Activated CD4-positive, alpha-beta T cell treated with anti-CD3 and anti-CD28 coated beads, Interleukin-2, amount 10 ng/mL, durations not matched to agents 24 days and 14 days (primary cell): ENCODE measurements around the gene OTOGL. TPM values are rescaled to one million over a fixed set of nuclear protein-coding genes. Genes with fewer than 3 reads are reported as not detected.

Experiments used
- DNase-seq: peaks from one replicate; pipeline ENCODE4 v3.0.0; 2022
- H3K27ac Mint-ChIP-seq: one replicate; pipeline ENCODE4 v1.8.0; 2022; ENCODE audit warnings: mild to moderate bottlenecking, mixed read lengths
- H3K27me3 Mint-ChIP-seq: one replicate; pipeline ENCODE4 v1.8.0; 2022; ENCODE audit warnings: mixed read lengths
- H3K36me3 Mint-ChIP-seq: one replicate; pipeline ENCODE4 v1.8.0; 2022; ENCODE audit warnings: low read depth, mild to moderate bottlenecking, mixed read lengths
- H3K4me1 Mint-ChIP-seq: one replicate; pipeline ENCODE4 v1.8.0; 2021; ENCODE audit warnings: mixed read lengths
- H3K4me3 Mint-ChIP-seq: one replicate; pipeline ENCODE4 v1.8.0; 2022; ENCODE audit warnings: mild to moderate bottlenecking, moderate library complexity, mixed read lengths
- H3K9me3 Mint-ChIP-seq: one replicate; pipeline ENCODE4 v1.8.0; 2021; ENCODE audit warnings: mixed read lengths
- intact Hi-C: fragments of 100-400 bp; cut with micrococcal nuclease; formaldehyde crosslinking; loops from one replicate; pipeline ENCODE4 v1.15.1; 2023
- total RNA-seq: library from RNA; stranded (reverse); gene quantifications from 2 replicates; pipeline ENCODE4 v1.2.3, GENCODE V29; 2022

Gene OTOGL
- total RNA-seq, 1 donor from 2014 or later = not detected

DNA sequence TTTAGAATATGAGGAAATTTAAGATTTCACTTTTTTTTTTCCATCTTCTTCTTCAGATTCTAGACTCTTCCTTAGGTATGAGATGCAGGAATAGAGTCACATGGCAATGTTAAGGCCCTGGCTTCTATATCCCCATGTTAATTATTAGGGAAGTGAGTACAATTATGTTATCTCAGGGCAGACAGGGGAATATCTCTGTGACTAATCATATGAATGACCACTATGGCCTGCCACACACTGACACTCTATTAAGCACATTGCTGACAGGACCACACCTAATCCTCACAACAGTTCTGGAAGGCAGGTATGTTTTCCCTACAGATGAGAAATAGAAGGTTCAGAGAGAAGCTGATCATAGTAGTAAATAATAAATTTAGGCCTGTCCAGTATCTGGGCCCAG lies 275.3 kb downstream of the OTOGL start:
- intact Hi-C loops = no loop called here
- Mint-ChIP-seq H3K27me3 (no peaks in the 10 kb centered on the region), H3K4me3 (no peak overlapping the region), H3K36me3 (no peaks in the 10 kb centered on the region), H3K27ac (no peak overlapping the region), H3K4me1 (no peaks in the 10 kb centered on the region), H3K9me3 (no peaks in the 10 kb centered on the region)
- no peak for DNase-seq

DNA sequence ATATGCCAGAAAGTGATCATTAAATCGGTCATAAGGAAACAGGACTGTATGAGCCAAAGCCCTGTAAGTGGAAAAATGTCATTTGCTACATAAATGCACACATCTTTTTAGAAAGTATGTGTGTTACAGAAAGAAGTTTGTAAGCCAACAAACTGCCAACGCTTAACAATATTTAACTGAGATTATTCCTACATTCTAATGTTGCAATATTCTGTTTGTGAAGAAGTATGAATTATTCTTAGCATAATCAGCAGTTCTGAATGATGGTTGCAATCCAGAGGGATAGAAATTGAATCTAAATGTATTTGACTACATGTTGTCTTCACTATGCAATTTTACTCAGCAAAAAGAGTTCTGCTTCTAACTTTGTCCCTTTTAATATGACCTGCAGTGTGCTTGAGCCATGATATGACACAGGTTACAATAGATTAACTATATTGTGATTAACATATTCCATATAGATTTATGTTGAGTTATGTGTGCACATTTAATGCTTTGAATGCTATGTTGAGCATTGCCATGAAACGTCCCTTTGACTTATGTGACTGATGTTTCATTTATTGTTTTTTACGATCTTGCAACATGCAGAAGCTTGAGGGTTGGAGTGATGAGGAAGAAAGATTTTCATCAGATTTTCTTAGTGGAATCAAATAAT lies 277.9 kb downstream of the OTOGL start:
- no peak for DNase-seq
- Mint-ChIP-seq H3K36me3 (no peaks in the 10 kb centered on the region), H3K4me3 (no peak overlapping the region), H3K27me3 (no peaks in the 10 kb centered on the region), H3K4me1 (no peaks in the 10 kb centered on the region), H3K27ac (no peak overlapping the region), H3K9me3 (no peaks in the 10 kb centered on the region)
- intact Hi-C loops = no loop called here

DNA sequence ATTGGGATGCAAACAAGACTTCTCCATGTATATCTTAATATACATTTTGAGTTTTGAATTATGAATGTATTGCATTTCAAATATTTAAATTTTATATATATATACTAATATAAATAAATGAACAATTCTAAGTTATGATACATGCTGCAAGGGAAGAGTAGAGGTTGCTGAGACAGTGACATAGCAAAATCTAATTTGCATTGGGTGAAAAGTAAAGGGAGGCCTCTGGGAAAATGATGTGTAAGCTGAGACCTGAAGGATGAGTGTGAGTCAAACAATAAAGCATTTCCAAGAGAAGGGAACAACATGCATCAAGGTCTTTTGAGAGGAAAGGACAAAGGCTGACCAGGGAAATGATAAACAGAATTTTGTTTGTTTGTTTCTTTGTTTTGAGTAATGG lies 281.8 kb downstream of the OTOGL start:
- no peak for DNase-seq
- Mint-ChIP-seq H3K4me3 (no peak overlapping the region), H3K27ac (no peak overlapping the region), H3K9me3 (no peaks in the 10 kb centered on the region), H3K27me3 (no peaks in the 10 kb centered on the region), H3K4me1 (no peaks in the 10 kb centered on the region), H3K36me3 (no peaks in the 10 kb centered on the region)
- intact Hi-C loops = no loop called here

DNA sequence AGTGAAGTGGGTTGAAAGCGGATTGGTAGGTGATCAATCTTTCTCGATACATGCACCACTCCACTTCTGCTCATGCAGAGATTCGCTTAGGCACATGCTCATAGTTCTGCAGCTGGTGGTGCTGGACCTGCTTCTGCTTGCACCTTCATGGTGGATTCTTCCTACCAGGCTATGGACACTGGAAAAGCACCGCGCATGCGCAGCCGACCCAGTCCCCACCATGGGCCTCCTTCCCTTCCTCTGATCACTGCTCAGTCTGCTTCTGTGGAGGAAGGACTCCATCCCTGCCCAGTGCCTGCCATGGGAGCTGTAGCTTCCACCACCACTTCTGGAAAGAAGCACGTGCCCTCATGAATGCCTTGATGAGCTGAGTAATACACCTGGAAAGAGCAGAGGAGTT lies 282.9 kb downstream of the OTOGL start:
- no peak for DNase-seq

DNA sequence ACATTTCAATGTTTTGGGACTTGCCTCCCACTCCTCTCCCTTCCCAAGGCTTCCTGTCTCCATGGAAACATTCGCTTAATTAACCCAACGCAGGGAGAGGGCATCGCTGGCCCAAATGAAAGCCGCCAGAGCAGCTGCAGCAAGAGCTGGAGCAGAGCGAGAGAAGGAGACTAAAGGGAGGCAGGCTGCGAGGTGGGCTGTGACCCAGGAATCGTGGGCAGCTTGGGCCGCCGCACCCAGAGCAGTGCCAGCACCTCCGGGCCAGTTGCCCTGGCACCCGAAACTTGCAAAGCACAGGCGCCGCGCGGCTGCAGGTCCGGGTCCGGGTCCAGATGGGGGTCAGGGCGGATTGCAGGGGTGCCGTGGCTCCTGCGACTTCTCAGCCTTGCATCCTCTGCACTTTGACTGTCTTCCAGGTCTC lies 301.2 kb downstream of the OTOGL start:
- H3K27me3 Mint-ChIP-seq = peaks cover 7% of the 10 kb centered on the region
- intact Hi-C loops = no loop called here

More for the DNA sequence above, 282.9 kb downstream of the OTOGL start:
- intact Hi-C loops = no loop called here
- Mint-ChIP-seq H3K4me1 (no peaks in the 10 kb centered on the region), H3K4me3 (no peak overlapping the region), H3K27ac (no peak overlapping the region), H3K27me3 (no peaks in the 10 kb centered on the region), H3K36me3 (no peaks in the 10 kb centered on the region), H3K9me3 (no peaks in the 10 kb centered on the region)

DNA sequence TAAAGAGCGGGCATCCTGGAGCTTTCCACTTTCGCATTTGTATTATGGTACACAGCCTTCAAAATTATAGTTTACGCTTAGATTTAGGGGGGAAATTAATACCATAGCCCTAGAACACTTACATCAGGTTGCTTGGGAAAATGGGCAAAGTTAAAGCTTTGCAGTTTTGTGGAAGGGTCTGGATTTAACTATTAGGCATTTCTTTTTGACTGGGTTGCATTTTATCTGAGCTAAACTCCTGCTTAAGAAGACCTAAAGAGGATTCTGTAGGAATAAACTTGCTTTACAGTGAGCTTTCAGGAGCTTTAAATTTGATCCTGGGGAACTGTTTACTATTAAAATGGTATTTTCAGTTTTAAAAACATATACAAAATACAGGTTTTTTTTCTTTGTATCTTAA lies 301.9 kb downstream of the OTOGL start:
- H3K27ac Mint-ChIP-seq = no peak overlapping the region
- H3K4me3 Mint-ChIP-seq = no peak overlapping the region
- H3K27me3 Mint-ChIP-seq = peaks cover 7% of the 10 kb centered on the region
- no peaks in the 10 kb centered on the region for H3K4me1 Mint-ChIP-seq
- no peak for DNase-seq
- peaks cover 3% of the 10 kb centered on the region for H3K9me3 Mint-ChIP-seq
- intact Hi-C loops = no loop called here
- H3K36me3 Mint-ChIP-seq = no peaks in the 10 kb centered on the region

More for the DNA sequence above, 301.2 kb downstream of the OTOGL start:
- peaks cover 3% of the 10 kb centered on the region for H3K9me3 Mint-ChIP-seq
- H3K27ac Mint-ChIP-seq = no peak overlapping the region
- no peak for DNase-seq
- no peaks in the 10 kb centered on the region for H3K4me1 Mint-ChIP-seq
- no peaks in the 10 kb centered on the region for H3K36me3 Mint-ChIP-seq
- H3K4me3 Mint-ChIP-seq = no peak overlapping the region

DNA sequence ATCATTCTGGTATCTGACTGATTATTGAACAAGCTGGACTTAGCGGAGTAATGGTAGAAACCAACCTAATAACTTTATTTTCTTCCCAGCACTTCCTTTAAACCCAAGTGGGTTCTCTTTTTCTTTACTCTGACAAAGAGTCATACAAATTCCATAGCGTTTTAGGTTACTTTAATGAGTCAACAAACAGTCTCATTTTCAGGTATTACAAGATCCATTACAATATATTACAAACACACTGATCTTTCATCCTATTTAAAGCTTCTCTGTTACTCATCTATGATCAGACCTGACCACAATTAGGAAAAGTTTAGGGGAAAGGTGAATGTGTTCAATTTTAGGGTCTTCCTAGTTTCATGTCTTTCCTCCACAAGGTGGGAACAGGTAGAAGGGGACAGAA lies 305.3 kb downstream of the OTOGL start:
- H3K36me3 Mint-ChIP-seq = no peaks in the 10 kb centered on the region
- H3K4me3 Mint-ChIP-seq = no peak overlapping the region
- intact Hi-C loops = no loop called here
- peaks cover 3% of the 10 kb centered on the region for H3K9me3 Mint-ChIP-seq
- peaks cover 7% of the 10 kb centered on the region for H3K27me3 Mint-ChIP-seq
- no peak for DNase-seq
- H3K27ac Mint-ChIP-seq = no peak overlapping the region
- H3K4me1 Mint-ChIP-seq = no peaks in the 10 kb centered on the region

DNA sequence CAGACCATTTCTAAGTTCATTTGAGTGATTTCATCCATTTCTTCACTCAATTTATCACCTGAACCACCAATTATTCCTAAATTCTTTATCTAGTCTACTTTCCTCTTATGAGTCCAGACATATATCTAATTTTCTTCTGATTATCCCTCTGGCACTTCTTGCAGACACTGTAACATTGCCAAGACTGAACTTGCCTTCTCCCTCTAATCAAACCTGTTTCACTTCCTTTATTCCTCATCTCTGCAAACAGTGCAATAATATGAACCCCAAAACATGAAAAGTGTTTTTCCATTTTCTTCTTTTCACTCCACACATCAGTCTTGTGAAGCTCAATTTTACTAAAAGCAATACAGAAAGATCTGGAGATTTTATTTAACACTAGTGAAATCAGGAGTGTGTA lies 306.9 kb downstream of the OTOGL start:
- intact Hi-C loops = no loop called here
- no peaks in the 10 kb centered on the region for H3K36me3 Mint-ChIP-seq
- no peaks in the 10 kb centered on the region for H3K4me1 Mint-ChIP-seq
- H3K4me3 Mint-ChIP-seq = no peak overlapping the region
- H3K27ac Mint-ChIP-seq = no peak overlapping the region
- DNase-seq = no peak
- H3K9me3 Mint-ChIP-seq = no peaks in the 10 kb centered on the region
- H3K27me3 Mint-ChIP-seq = no peaks in the 10 kb centered on the region

DNA sequence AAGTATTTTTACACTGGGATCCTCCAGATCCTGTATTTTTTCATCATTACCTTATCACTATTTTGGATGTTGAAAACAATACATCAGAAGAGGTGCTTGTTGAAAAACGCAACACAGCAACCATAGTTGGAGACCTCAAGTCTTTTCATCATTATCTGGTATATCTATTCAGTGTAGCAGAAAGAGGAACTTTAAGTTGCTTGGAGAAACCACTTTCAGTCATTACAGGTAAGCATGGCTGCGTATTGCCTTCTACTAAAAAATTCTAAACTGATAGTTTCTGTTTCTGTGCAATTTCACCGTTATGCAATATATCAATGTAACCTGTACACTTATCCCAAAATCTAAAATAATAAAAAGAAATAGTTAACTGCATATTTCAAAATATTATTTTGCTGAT lies 312.4 kb downstream of the OTOGL start:
- Mint-ChIP-seq H3K27ac (no peak overlapping the region), H3K4me1 (no peaks in the 10 kb centered on the region), H3K36me3 (no peaks in the 10 kb centered on the region), H3K9me3 (no peaks in the 10 kb centered on the region), H3K27me3 (no peaks in the 10 kb centered on the region), H3K4me3 (no peak overlapping the region)
- intact Hi-C loops = loop anchor here (2.0 kb wide), 1 partner anchor 351 kb away; no protein-coding TSS in a partner anchor
- DNase-seq = no peak

DNA sequence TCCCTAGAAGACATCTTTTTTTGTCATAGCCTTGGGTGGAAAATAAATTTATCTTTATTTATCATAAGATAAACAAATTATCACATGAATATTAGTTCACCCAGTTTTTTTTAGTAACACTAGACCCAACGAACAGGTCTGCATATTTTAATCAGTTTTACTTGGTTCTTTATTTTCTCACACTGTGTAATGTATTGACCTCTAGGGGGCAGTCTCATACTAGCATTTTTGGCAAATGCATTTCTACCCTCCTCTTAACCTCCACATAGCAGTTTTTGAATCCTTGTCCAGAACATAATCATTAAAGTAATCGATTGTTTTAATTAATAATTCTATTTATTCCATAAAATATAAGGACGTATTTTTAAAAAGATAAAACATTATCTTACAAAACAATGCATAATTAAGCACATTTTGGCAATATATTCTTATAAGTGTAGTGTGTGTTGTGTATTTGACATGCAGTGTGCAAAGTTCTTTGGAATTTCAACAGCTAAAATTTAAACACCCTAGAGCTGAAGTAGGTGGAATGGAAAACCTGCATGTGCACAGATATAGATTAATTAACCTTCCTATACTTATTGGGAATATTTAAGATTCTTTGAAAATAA lies 313.1 kb downstream of the OTOGL start:
- Mint-ChIP-seq H3K4me3 (no peak overlapping the region), H3K27me3 (no peaks in the 10 kb centered on the region), H3K4me1 (no peaks in the 10 kb centered on the region), H3K27ac (no peak overlapping the region), H3K36me3 (no peaks in the 10 kb centered on the region), H3K9me3 (no peaks in the 10 kb centered on the region)
- peak; percentile 60 for DNase-seq
- intact Hi-C loops = loop anchor here (2.0 kb wide), 1 partner anchor 350 kb away; no protein-coding TSS in a partner anchor

DNA sequence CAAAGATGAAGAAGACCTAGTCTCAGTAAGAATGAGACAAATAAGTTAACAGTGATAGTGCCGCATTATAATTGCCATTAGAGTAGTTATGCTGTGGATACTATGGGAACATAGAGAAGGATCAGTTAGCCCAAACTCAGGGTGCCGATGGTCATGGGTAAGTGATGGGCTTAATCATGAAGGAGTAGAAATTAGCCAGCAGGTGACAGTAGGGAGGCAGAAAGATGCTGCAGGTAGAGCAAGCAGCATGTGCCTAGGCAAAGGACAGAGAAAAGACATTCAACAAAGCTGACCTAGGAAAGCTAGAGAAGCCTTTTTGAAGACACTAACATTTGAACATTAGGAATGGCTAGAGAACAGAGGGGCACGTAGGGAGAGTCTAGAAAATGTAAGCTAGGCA lies 314.1 kb downstream of the OTOGL start:
- no peak overlapping the region for H3K4me3 Mint-ChIP-seq
- H3K27me3 Mint-ChIP-seq = no peaks in the 10 kb centered on the region
- no peaks in the 10 kb centered on the region for H3K9me3 Mint-ChIP-seq
- H3K4me1 Mint-ChIP-seq = no peaks in the 10 kb centered on the region
- H3K36me3 Mint-ChIP-seq = no peaks in the 10 kb centered on the region
- no peak for DNase-seq
- intact Hi-C loops = loop anchor here (2.0 kb wide), 1 partner anchor 349 kb away; no protein-coding TSS in a partner anchor
- H3K27ac Mint-ChIP-seq = no peak overlapping the region

DNA sequence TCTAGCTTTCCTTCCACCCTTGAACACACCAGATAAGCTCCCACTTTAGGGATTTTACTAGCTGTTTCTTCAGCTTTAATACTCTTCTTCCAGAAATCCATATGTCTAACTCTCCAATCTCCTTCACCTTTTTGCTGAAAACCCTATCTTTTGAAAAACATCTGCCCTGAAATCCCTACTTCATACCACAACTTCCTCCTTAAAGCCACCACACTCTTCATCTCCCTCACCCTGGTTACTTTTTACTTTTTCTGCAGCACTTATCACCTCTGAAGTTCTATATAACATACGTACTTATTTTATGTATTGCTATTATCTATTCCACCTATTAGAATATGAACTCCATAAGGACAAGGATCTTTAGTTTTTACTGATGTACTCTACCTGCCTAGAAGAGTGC lies 316.1 kb downstream of the OTOGL start:
- intact Hi-C loops = no loop called here
- no peak for DNase-seq
- no peak overlapping the region for H3K27ac Mint-ChIP-seq
- no peak overlapping the region for H3K4me3 Mint-ChIP-seq
- H3K4me1 Mint-ChIP-seq = no peaks in the 10 kb centered on the region
- no peaks in the 10 kb centered on the region for H3K36me3 Mint-ChIP-seq
- no peaks in the 10 kb centered on the region for H3K9me3 Mint-ChIP-seq
- no peaks in the 10 kb centered on the region for H3K27me3 Mint-ChIP-seq

DNA sequence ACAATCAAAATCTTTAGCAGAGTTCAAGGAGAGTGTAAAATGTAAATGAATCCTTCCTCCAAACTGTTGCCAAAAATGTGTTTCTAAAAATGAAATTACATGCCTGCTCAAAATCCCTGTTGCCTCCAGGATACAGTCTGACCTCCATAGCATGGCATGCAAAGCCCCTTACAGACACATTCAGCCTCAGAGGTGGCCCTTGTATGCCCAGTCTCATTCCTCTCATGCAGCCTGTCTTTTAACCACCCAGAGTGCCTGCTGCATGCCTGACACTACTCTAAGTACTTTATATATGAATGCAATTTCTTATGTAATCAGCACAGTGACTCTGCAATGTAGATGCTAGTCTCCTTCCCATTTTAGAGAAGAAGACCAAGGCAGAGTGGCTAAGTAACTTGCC lies 320.3 kb downstream of the OTOGL start:
- intact Hi-C loops = no loop called here
- DNase-seq = no peak
- Mint-ChIP-seq H3K9me3 (no peaks in the 10 kb centered on the region), H3K4me3 (no peak overlapping the region), H3K36me3 (no peaks in the 10 kb centered on the region), H3K4me1 (no peaks in the 10 kb centered on the region), H3K27ac (no peak overlapping the region), H3K27me3 (no peaks in the 10 kb centered on the region)

DNA sequence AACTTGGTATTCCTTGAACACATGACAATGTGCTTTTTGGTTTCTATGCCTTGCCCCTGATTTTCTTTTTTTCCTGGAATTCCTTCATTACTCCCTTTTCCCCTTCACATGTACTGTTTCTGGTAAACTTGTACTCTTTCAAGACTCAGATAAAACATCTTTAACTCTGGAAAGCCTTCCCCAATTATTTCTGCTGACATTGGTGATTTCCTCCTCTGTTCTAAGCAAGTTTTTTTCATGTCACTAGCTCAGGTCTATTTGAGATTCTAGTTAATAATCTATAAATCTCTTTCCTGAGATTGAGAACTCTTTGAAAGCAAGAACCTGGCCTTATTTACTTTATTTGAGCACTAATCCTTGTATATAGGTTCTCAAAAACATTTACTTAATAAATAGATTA lies 320.7 kb downstream of the OTOGL start:
- Mint-ChIP-seq H3K36me3 (no peaks in the 10 kb centered on the region), H3K4me3 (no peak overlapping the region), H3K27ac (no peak overlapping the region), H3K4me1 (no peaks in the 10 kb centered on the region), H3K27me3 (no peaks in the 10 kb centered on the region), H3K9me3 (no peaks in the 10 kb centered on the region)
- intact Hi-C loops = no loop called here
- no peak for DNase-seq

DNA sequence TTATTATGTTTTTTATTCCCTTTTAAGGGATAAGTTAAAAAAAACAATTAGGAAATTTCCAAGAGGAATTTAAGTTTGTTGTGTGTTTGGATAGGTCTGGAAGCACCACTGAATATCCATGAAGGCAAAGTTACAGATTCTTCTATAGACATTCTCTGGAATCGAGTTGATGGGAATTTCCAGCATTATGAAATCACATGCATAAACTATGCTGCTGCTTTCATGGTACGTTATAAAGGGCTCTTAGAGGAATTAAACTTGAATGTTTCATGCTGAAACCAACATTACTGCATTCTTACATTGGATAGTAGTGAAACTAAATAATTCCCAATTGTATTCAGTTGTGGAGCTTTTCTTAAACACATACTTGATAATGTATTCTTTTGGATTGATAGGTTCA lies 323.2 kb downstream of the OTOGL start:
- Mint-ChIP-seq H3K4me1 (no peaks in the 10 kb centered on the region), H3K4me3 (no peak overlapping the region), H3K27me3 (no peaks in the 10 kb centered on the region), H3K36me3 (no peaks in the 10 kb centered on the region), H3K9me3 (no peaks in the 10 kb centered on the region), H3K27ac (no peak overlapping the region)
- intact Hi-C loops = no loop called here
- no peak for DNase-seq
